Retina (tissue), 1 donor: ENCODE results near the gene FAM83G.
"Not testable (repeated sequence)": the region's sequence is repeated elsewhere in the genome, so short reads cannot be mapped to it uniquely, and the experiment has no call there.

Source experiments
- DNase-seq: peaks from one replicate; pipeline ENCODE4 v3.0.0-alpha.2; 2016

FAM83G gene

GRCh38 chr17:18965530-18966236 is 38.9 kb downstream of the FAM83G start:
- no peak for DNase-seq

DNA sequence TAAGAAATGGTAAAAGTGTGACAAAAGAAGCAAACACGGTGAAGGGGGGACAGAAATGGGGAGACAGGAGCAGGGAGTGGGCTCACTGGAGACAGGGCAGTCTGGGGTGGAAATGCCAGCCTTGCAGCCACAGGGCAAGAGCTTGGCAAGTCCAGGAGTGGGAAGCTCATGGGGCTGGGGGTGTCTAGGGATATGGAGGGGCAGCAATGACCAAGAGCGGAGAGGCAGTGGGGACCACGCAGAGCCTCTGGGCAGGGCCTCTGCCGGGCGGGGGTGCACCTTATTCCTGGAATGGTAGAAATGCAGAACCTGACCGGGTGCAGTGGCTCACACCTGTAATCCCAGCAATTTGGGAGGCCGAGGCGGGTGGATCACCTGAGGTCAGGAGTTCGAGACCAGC is 40.0 kb downstream of the FAM83G start:
- no peak for DNase-seq

DNA sequence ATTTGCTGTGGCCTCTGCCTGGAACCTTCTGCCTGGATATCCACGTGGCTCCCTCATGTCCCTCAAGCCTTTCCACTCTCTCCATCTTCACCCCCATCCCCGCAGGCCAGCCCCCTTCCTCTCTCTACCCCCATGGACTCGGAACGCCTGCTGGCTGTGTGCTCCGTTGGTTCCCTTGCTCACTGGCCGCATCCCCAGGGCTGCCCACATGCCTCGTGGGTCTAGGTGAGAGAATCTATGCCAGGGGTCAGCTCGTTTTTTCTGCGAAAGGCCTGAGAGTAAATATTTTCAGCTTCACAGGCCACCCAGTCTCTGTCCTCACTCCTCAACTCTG is 40.6 kb downstream of the FAM83G start:
- no peak for DNase-seq

DNA sequence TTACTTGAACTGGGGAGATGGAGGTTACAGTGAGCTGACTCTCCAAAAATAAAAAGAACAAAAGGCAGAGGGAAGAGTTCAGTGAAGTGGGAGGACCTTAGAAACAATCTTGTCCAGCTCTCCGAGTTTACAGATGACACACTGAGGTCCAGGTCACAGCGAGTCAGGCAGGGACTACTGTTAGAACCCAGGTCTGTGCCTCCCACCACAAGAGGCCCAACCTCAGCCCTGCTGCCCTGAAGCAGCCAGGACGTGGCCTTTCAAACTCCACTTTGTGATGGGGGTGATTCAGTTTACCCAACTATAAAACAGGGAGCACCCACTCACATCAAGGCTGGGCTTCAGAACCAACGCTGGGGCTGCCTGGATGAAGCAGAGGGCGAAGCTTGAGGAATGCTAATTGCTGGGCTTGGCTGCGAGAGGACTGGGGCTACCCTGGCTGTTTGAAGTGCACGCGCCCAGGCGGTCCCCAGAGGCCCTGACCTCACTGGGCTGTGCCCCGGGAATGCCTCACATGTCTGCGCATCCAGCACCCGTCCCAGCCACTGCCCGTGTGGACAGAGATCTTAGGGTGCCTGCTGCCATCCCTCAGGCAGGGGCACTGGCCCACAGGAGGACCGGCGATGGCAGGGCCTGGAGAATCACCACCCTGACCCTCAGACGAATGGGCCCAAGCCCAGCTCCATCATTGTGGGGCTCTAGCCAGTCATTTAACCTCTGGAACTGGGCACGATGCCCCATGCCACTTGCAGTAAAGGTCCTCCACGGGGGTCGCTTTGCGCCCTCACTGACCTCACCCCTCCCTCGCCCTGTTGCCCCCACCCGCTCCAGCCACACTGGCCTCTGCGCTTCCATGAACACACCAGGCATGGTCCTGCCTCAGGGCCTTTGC is 41.2 kb downstream of the FAM83G start:
- DNase-seq: no peak

DNA sequence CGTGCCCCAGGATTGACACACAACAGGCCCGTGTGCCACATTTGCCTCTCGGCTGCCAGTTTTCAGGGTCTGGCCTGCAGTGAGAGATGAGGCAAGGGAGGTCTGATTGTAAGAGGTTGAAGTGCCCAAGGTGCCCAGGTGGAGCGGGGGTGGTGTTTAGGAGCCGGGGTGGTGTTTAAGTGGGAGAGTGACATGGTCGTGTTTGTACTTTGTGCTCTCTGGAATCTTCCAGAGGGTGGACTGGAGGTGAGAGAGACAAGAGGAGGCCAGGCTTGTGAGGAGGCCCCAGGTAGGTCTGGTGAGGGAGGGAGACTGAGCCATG is 42.1 kb downstream of the FAM83G start:
- DNase-seq: no peak

- no peak for DNase-seq
Measured at GRCh38 chr17:18961634-18962493, 42.7 kb downstream of the FAM83G start.

GRCh38 chr17:18960803-18961511 is 43.6 kb downstream of the FAM83G start:
- peak; percentile 88 for DNase-seq

DNA sequence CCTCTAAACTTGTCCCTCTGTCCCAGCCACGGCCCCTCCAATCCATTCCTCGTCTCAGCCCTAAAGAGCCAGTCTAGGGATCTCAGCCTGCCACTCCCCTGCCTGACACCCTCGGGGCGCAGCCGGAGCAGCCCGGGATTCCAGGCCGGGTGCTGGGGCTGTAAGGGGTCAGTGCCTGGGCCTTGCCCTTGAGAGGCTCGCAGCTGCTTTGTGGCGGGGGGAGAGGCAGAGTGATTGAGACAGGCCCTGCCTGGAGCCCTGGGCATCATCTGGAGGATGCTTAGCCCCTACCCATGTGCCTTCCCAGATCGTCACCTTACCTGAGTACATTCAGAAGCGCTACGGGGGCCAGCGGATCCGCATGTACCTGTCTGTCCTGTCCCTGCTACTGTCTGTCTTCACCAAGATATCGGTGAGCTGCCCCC is 44.3 kb downstream of the FAM83G start:
- DNase-seq: no peak

DNA sequence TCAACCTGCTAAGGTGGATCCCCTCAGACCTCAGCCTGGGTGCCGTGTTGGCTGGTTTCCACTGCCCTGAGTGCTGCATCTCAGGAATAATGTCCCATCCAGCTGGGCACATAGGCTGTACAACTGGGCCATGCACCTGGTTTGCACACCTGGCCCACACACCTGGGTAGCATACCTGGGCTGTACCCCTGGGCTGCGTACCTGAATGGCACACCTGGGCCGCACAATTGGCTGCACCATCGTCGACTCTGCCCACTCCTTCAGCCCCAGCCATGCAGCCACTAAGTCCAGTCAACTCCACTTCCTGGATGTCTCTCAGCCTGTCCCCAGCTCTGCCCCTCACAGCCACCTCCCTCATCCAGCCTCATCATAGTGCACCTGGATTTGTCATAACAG is 44.7 kb downstream of the FAM83G start:
- no peak for DNase-seq

DNA sequence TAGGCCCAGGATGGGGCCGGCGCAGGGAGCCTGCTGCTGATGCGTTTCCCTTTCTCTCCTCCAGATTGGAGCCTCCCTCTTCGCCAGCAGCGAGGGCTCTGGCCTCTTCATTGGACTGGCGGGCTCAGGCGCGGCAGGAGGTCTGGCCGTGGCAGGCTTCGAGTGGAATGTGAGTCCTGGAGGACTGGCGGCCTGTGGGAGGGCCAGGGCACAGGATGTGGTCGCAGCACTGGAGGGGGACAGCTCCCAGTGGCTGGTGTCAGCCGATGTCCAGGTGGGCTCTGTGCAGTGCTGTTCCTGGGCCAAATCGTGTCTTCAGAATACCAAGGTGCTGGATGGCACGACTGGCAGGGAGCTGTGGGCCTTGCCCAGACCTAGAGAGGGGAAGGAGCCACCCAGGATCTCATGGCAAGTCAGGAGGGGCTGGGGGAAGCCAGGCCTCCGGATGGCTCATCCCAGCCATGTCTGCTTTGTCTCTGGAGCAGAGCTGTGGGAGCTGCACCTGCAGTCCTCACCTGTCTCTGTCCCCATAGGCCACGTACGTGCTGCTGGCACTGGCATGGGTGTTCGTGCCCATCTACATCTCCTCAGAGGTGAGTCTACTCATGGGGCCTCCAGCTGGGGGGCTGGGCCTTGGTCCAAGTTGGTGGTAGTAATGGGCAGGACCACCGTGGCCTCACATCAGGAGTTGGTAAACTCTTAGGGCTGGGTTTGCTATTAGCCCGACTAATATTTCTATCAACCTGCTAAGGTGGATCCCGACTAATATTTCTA is 45.3 kb downstream of the FAM83G start:
- DNase-seq: no peak

- DNase-seq: no peak
Measured at GRCh38 chr17:18958611-18959010, 46.0 kb downstream of the FAM83G start.

DNA sequence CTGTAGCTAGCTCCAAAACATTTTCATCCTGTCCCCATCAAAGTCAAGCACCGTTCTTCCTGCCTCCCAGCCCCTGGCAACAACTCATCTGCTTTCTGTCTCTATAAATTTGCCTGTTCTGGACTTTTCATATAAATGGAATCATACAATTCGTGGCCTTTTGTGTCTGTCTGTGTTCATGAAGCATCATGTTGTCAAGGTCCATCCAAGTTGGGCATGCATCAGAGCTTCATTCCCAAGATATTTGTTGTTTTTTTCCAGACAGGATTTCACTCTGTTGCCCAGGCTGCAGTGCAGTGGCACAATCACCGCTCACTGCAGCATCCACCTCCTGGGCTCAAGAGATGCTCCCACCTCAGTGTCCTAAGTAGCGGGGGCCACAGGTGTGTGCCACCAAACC is 46.7 kb downstream of the FAM83G start:
- DNase-seq: no peak

GRCh38 chr17:18956581-18956980 is 48.0 kb downstream of the FAM83G start:
- no peak for DNase-seq

DNA sequence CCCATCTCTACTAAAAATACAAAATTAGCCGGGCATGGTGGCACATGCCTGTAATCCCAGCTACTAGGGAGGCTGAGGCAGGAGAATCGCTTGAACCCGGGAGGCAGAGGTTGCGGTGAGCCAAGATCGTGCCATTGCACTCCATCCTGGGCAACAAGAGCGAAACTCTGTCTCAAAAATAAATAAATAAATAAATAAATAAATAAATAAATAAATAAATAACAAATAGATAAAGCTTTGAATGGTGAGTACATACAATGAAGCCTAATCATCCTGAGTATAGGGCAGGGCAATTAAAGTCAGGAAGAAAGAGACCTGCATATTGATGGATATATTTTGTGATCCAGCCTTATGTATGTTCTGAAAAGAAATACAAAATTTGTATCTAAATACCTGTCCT is 48.5 kb downstream of the FAM83G start:
- DNase-seq: not testable (repeated sequence)

- no peak for DNase-seq
Measured at GRCh38 chr17:18955009-18955408, 49.6 kb downstream of the FAM83G start.

DNA sequence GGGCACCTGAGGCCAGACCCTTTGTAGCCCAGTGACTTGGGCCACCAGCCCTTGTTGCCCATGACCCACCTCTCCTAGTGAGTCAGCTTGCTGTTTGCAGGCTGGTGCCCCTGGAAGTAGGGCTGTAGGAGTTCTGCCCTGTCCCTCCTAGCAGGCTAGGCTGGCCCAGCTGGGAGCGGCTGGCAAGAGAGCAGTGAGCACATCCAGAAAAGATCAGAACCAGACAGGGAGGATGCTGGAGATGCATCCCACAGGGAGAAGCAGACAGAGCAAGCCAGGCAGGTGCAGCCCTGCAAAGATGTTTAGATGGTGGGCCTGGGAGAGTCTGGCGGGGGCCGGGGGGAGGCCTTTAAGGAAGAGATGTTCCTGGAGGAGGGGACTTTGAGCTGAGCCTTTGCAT is 50.2 kb downstream of the FAM83G start:
- no peak for DNase-seq

DNA sequence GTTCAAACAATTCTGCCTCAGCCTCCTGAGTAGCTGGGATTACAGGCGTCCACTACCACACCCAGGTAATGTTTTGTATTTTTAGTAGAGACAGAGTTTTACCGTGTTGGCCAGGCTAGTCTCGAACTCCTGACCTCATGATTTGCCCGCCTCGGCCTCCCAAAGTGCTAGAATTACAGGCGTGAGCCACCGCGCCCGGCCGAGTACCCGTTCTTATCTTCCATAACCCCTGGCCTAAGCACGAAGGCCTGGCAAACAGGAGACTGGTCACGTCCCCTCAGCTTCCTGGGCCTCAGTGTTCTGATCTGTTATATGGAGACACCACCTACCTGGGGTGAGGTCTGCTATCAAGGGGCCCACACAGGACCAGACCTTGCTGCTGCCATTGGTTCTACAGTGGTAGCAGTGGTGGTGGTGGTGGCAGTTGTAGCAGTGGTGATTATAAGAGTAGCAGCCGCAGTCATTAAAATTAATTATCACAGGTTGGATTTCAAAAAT is 51.3 kb downstream of the FAM83G start:
- no peak for DNase-seq

GRCh38 chr17:18951941-18952842 is 52.4 kb downstream of the FAM83G start, which contains the start of gene SLC5A10:
TSS of gene SLC5A10 (plus strand) at chr17:18952165. CDS start at chr17:18952206, 41 bp downstream.
- DNase-seq: no peak

DNA sequence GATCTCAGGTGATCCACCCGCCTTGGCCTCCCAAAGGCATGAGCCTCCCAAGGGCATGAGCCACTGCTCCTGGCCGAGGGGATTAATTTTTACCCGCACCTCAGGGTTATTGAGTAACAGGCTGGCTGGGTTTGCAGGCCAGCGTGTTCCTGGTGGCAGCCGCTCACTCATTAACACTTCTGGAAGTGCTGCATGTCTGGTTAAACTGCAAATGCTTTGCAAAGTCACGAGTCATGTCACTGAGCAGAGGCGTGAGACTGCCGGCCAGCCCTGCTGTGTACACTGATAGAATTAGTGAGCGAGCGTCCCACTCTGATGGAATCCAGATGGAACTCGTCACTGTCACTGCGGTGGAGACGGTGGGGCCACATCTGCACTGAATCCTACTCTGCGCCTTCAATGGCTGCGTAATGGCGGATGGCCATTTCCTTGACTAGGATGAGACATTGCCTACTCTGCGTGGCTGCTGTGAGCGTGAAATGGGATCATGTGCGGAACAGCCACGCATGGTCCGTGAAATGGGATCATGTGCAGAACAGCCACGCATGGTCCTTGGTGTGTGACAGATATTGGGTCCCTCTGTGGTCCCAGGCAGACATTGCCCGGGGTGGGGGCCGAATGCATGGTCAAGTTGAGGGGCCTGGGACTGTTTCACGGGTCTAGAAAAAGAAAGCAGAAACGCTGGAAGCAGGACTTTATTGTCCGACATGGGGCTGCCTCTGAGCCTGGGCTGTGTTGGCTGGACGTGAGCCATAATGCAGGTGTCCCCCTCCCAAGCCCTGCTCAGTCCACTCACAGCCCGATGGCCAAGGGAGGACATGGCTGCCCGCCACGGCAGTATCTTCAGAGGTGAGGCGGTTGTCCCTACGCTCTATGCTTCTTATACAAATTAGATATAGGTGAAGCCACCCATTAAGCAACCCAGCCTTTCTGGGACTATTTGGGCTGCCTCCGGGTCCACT is 53.3 kb downstream of the FAM83G start:
- DNase-seq: no peak
